ENCODE results near the gene TOMM5. TPM values are rescaled to one million over a fixed set of nuclear protein-coding genes. Genes with fewer than 3 reads are reported as not detected.

The TOMM5 gene
- total RNA-seq, 1 experiment from 2014 or later, result 161 TPM

GRCh38 chr9:37621273-37622121, 29.1 kb upstream of the TOMM5 start:
- no peaks in the 10 kb centered on the region for H3K9me3 ChIP-seq (ENCODE audit: control insufficient read depth in 1 of 2, insufficient read depth in 1 of 2, low read depth in 1 of 2, low read length in 2 of 2)
- H3K27me3 ChIP-seq (ENCODE audit: insufficient read depth, low read length), result no peaks in the 10 kb centered on the region
- intact Hi-C loops (cut with micrococcal nuclease), result no loop called here
- no peaks in the 10 kb centered on the region for H3K79me2 ChIP-seq (ENCODE audit: insufficient read depth, low read length)
- no peaks in the 10 kb centered on the region for H4K20me1 ChIP-seq (ENCODE audit: insufficient read depth)
- no peak overlapping the region for H3K27ac ChIP-seq (ENCODE audit: low read depth, low read length)
- H2AFZ ChIP-seq (ENCODE audit: low read depth, low read length, poor library complexity, severe bottlenecking), result no peak overlapping the region
- ATAC-seq (no peak), DNase-seq (ENCODE audit: low read depth, low spot score) (no peak)
- H3K4me2 ChIP-seq (ENCODE audit: low read length), result no peak overlapping the region
- ChIA-PET POLR2A (no interaction called here), CTCF (no interaction called here), RAD21 (ENCODE audit: low non-redundant PET in 1 of 2, low total read pairs in 2 of 2, uncharacterized antibody in 2 of 2, unreplicated experiment in 2 of 2) (no interaction called here)
- no peak for TF ChIP-seq RAD21 (IDR thresholded peaks at IDR 0.05; ENCODE audit: low read depth)
- TF ChIP-seq POLR2AphosphoS5 (IDR thresholded peaks at IDR 0.05; ENCODE audit: low read depth, low read length), result no peak
- TF ChIP-seq SIN3A (IDR thresholded peaks at IDR 0.05; ENCODE audit: low read depth), result no peak
- no peak for TF ChIP-seq MAX (IDR thresholded peaks at IDR 0.05)
- no peak for TF ChIP-seq JUND (IDR thresholded peaks at IDR 0.05)
- no peak for TF ChIP-seq TCF7L2 (IDR thresholded peaks at IDR 0.05; ENCODE audit: borderline replicate concordance, extremely low read depth, insufficient read depth, insufficient read length)
- no peak for TF ChIP-seq EZH2 (IDR thresholded peaks at IDR 0.05)
- no peak for TF ChIP-seq ATF3 (IDR thresholded peaks at IDR 0.05)
- no peak for TF ChIP-seq ZFX (IDR thresholded peaks at IDR 0.05)
- no peak for TF ChIP-seq REST (IDR thresholded peaks at IDR 0.05; ENCODE audit: low read depth)
- TF ChIP-seq YY1 (IDR thresholded peaks at IDR 0.05; ENCODE audit: extremely low read depth, insufficient replicate concordance, low read depth, low read length), result no peak
- no peak for TF ChIP-seq SP1 (IDR thresholded peaks at IDR 0.05; ENCODE audit: low read depth)
- TF ChIP-seq FOSL1 (IDR thresholded peaks at IDR 0.05; ENCODE audit: low read depth), result no peak
- TF ChIP-seq, protein P1, sequence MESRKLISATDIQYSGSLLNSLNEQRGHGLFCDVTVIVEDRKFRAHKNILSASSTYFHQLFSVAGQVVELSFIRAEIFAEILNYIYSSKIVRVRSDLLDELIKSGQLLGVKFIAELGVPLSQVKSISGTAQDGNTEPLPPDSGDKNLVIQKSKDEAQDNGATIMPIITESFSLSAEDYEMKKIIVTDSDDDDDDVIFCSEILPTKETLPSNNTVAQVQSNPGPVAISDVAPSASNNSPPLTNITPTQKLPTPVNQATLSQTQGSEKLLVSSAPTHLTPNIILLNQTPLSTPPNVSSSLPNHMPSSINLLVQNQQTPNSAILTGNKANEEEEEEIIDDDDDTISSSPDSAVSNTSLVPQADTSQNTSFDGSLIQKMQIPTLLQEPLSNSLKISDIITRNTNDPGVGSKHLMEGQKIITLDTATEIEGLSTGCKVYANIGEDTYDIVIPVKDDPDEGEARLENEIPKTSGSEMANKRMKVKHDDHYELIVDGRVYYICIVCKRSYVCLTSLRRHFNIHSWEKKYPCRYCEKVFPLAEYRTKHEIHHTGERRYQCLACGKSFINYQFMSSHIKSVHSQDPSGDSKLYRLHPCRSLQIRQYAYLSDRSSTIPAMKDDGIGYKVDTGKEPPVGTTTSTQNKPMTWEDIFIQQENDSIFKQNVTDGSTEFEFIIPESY (IDR thresholded peaks at IDR 0.05; ENCODE audit: extremely low read depth, insufficient replicate concordance, low read length), result no peak
- TF ChIP-seq CEBPB (IDR thresholded peaks at IDR 0.05; ENCODE audit: low read depth), result no peak
- no peak for TF ChIP-seq ELF1 (IDR thresholded peaks at IDR 0.05; ENCODE audit: borderline replicate concordance, low read depth)
- no peak for TF ChIP-seq POLR2A (IDR thresholded peaks at IDR 0.05; ENCODE audit: borderline replicate concordance, extremely low read depth, insufficient read depth, insufficient read length)
- no peak overlapping the region for H3K4me3 ChIP-seq (replicated peaks in 1 of 2; ENCODE audit: low read depth in 1 of 2, low read length in 2 of 2)
- H3K9me2 ChIP-seq (ENCODE audit: insufficient read depth), result no peaks in the 10 kb centered on the region
- no peak overlapping the region for H3K9ac ChIP-seq (ENCODE audit: low read length)
- BruUV-seq (replicated peaks), result no TSS peak
- no peaks in the 10 kb centered on the region for H3K4me1 ChIP-seq (ENCODE audit: control insufficient read depth in 1 of 2, insufficient read depth in 2 of 2, low read length in 2 of 2)
- H3K36me3 ChIP-seq (ENCODE audit: control insufficient read depth in 1 of 2, insufficient read depth in 2 of 2, low read length in 2 of 2), result no peaks in the 10 kb centered on the region
